DND-41 (cell line): Measurements from ENCODE around the gene BBS9.

Experiments used
- EZH2 ChIP-seq: IDR thresholded peaks from 3 replicates; pipeline ENCODE4 v1.6.1; 2012; ENCODE audit warnings: borderline replicate concordance, low read depth, mild to moderate bottlenecking, moderate library complexity, low read length, inconsistent platforms; ENCODE audit not compliant: severe bottlenecking
- TF ChIP-seq, protein P1 (sequence below): IDR thresholded peaks from 2 replicates; pipeline ENCODE4 v1.5.1; 2012; ENCODE audit warnings: borderline replicate concordance, low read length, moderate library complexity, mild to moderate bottlenecking; ENCODE audit not compliant: poor library complexity, severe bottlenecking; ENCODE audit errors: extremely low read depth

DNA sequence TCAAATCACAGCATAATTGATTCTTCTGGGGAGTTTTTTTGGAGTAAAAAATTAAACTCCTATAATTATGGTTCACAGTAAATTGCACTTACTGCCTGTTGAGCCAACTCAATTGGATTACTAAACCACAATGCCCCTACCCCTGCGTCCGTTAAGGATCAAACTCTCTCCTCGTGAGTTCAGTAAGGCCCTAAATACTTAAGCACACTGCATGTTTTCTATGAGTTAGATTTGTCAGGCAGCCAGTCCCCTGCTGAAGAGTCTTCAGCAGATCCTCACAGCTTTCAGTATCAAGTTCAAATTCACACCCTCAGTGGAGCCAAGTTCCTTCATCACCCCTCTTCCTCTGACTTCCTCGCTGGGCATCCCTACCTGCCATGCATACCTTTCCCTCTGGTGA lies 501.0 kb downstream of the BBS9 start:
- TF ChIP-seq, protein P1, sequence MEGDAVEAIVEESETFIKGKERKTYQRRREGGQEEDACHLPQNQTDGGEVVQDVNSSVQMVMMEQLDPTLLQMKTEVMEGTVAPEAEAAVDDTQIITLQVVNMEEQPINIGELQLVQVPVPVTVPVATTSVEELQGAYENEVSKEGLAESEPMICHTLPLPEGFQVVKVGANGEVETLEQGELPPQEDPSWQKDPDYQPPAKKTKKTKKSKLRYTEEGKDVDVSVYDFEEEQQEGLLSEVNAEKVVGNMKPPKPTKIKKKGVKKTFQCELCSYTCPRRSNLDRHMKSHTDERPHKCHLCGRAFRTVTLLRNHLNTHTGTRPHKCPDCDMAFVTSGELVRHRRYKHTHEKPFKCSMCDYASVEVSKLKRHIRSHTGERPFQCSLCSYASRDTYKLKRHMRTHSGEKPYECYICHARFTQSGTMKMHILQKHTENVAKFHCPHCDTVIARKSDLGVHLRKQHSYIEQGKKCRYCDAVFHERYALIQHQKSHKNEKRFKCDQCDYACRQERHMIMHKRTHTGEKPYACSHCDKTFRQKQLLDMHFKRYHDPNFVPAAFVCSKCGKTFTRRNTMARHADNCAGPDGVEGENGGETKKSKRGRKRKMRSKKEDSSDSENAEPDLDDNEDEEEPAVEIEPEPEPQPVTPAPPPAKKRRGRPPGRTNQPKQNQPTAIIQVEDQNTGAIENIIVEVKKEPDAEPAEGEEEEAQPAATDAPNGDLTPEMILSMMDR = no peak
- TF ChIP-seq EZH2 = no peak
